GM20000 (cell line): ENCODE results near the gene TARBP1.

ENCODE experiments used
- DNase-seq: peaks from one replicate; pipeline ENCODE4 v3.0.0; 2012; ENCODE audit warnings: low spot score
- CTCF ChIP-seq: IDR thresholded peaks from 2 replicates; pipeline ENCODE4 v1.5.1; 2012; ENCODE audit warnings: mild to moderate bottlenecking, control low read depth; ENCODE audit errors: extremely low read depth, missing control alignments

The TARBP1 gene

GRCh38 chr1:234478481-234479309, at the start of gene TARBP1:
Gene TARBP1 (minus strand): TSS chr1:234479179. CDS start chr1:234479103, 76 bp downstream.
- peak; percentile 90 for DNase-seq

GRCh38 chr1:234528074-234528865, 49.3 kb upstream of the TARBP1 start:
- no peak for TF ChIP-seq CTCF
- DNase-seq: no peak

More at GRCh38 chr1:234478481-234479309, at the start of gene TARBP1:
- peak; percentile 45 for TF ChIP-seq CTCF

- TF ChIP-seq CTCF: no peak
- DNase-seq: no peak
Measured at GRCh38 chr1:234527346-234527745, 48.4 kb upstream of the TARBP1 start.

- no peak for DNase-seq
- no peak for TF ChIP-seq CTCF
Measured at GRCh38 chr1:234526922-234527321, 47.9 kb upstream of the TARBP1 start.

- TF ChIP-seq CTCF: no peak
- no peak for DNase-seq
Measured at GRCh38 chr1:234525099-234525799, 46.3 kb upstream of the TARBP1 start.

GRCh38 chr1:234521836-234522235, 42.9 kb upstream of the TARBP1 start:
- TF ChIP-seq CTCF: no peak
- DNase-seq: no peak
